ENCODE results near the gene ERBB4.

ERBB4 gene

GRCh38 chr2:211802666-211803065, 735.9 kb downstream of the ERBB4 start:
- no peaks in the 10 kb centered on the region for H3K9me3 ChIP-seq (ENCODE audit: control insufficient read depth in 2 of 2, low read length in 2 of 2)
- H3K27me3 ChIP-seq (ENCODE audit: control insufficient read depth in 2 of 2, insufficient read depth in 2 of 2, low read length in 2 of 2) = no peaks in the 10 kb centered on the region
- no peaks in the 10 kb centered on the region for H3K4me1 ChIP-seq (ENCODE audit: control insufficient read depth in 2 of 2, insufficient read depth in 2 of 2, low read length in 2 of 2)
- no peak overlapping the region for H3K9ac ChIP-seq (ENCODE audit: low read depth in 1 of 2, low read length in 2 of 2)
- no peak overlapping the region for H3K27ac ChIP-seq (ENCODE audit: low read depth in 2 of 2, low read length in 2 of 2)
- H3K4me3 ChIP-seq (ENCODE audit: low read length in 2 of 2) = no peak overlapping the region
- no peaks in the 10 kb centered on the region for H3K36me3 ChIP-seq (ENCODE audit: control insufficient read depth in 2 of 2, insufficient read depth in 2 of 2, low read length in 2 of 2)

DNA sequence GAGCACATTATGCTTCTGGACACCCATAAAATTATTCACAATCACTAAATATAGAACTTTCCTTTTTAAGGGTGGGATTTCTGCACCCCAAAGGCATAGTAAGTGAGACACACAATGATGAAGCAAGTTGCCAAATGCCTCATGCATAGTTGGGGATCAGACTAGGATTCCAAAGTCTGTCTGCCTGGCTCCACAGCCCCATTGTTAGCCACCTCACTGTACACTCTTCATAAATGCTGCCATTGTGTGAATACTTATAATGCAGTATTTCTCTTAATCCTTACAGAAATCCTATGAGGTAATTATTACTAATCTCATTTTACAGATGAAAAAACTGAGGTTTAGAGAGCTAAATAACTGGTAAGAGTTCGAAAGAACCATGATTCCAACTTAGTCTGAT, 738.6 kb downstream of the ERBB4 start:
- Histone ChIP-seq H3K27me3 (ENCODE audit: control insufficient read depth in 2 of 2, insufficient read depth in 2 of 2, low read length in 2 of 2) (no peaks in the 10 kb centered on the region), H3K9ac (ENCODE audit: low read depth in 1 of 2, low read length in 2 of 2) (no peak overlapping the region), H3K36me3 (ENCODE audit: control insufficient read depth in 2 of 2, insufficient read depth in 2 of 2, low read length in 2 of 2) (no peaks in the 10 kb centered on the region), H3K27ac (ENCODE audit: low read depth in 2 of 2, low read length in 2 of 2) (no peak overlapping the region), H3K9me3 (ENCODE audit: control insufficient read depth in 2 of 2, low read length in 2 of 2) (no peaks in the 10 kb centered on the region), H3K4me1 (ENCODE audit: control insufficient read depth in 2 of 2, insufficient read depth in 2 of 2, low read length in 2 of 2) (no peaks in the 10 kb centered on the region), H3K4me3 (ENCODE audit: low read length in 2 of 2) (no peak overlapping the region)

DNA sequence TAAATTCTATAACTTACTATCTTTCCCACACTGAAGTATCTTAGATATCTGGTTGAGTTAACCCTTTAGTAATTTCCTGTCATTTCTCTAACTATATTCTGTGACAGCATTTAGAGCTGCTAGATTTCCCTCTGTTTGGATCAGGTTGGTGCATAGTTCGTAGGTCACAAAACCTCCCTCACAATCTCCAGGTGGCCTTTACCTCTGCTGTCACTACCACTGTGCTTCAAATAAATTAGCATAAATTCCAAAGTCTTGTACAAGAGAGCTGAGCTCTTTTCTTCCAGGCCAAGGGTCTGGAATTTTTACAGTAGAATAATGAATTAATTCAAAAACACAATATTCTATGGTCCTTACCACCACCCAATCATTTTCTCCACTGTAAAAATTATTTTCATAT, 739.7 kb downstream of the ERBB4 start:
- no peaks in the 10 kb centered on the region for H3K9me3 ChIP-seq (ENCODE audit: control insufficient read depth in 2 of 2, low read length in 2 of 2)
- H3K4me1 ChIP-seq (ENCODE audit: control insufficient read depth in 2 of 2, insufficient read depth in 2 of 2, low read length in 2 of 2) = no peaks in the 10 kb centered on the region
- no peak overlapping the region for H3K9ac ChIP-seq (ENCODE audit: low read depth in 1 of 2, low read length in 2 of 2)
- no peak overlapping the region for H3K27ac ChIP-seq (ENCODE audit: low read depth in 2 of 2, low read length in 2 of 2)
- H3K4me3 ChIP-seq (ENCODE audit: low read length in 2 of 2) = no peak overlapping the region
- no peaks in the 10 kb centered on the region for H3K36me3 ChIP-seq (ENCODE audit: control insufficient read depth in 2 of 2, insufficient read depth in 2 of 2, low read length in 2 of 2)
- H3K27me3 ChIP-seq (ENCODE audit: control insufficient read depth in 2 of 2, insufficient read depth in 2 of 2, low read length in 2 of 2) = no peaks in the 10 kb centered on the region

GRCh38 chr2:211793690-211794089, 744.9 kb downstream of the ERBB4 start:
- H3K27ac ChIP-seq (ENCODE audit: low read depth in 2 of 2, low read length in 2 of 2) = no peak overlapping the region
- H3K27me3 ChIP-seq (ENCODE audit: control insufficient read depth in 2 of 2, insufficient read depth in 2 of 2, low read length in 2 of 2) = no peaks in the 10 kb centered on the region
- no peaks in the 10 kb centered on the region for H3K36me3 ChIP-seq (ENCODE audit: control insufficient read depth in 2 of 2, insufficient read depth in 2 of 2, low read length in 2 of 2)
- H3K9me3 ChIP-seq (ENCODE audit: control insufficient read depth in 2 of 2, low read length in 2 of 2) = no peaks in the 10 kb centered on the region
- H3K9ac ChIP-seq (ENCODE audit: low read depth in 1 of 2, low read length in 2 of 2) = no peak overlapping the region
- H3K4me3 ChIP-seq (ENCODE audit: low read length in 2 of 2) = no peak overlapping the region
- H3K4me1 ChIP-seq (ENCODE audit: control insufficient read depth in 2 of 2, insufficient read depth in 2 of 2, low read length in 2 of 2) = no peaks in the 10 kb centered on the region

GRCh38 chr2:211789982-211790381, 748.6 kb downstream of the ERBB4 start:
- no peaks in the 10 kb centered on the region for H3K36me3 ChIP-seq (ENCODE audit: control insufficient read depth in 2 of 2, insufficient read depth in 2 of 2, low read length in 2 of 2)
- no peak overlapping the region for H3K27ac ChIP-seq (ENCODE audit: low read depth in 2 of 2, low read length in 2 of 2)
- no peaks in the 10 kb centered on the region for H3K27me3 ChIP-seq (ENCODE audit: control insufficient read depth in 2 of 2, insufficient read depth in 2 of 2, low read length in 2 of 2)
- no peak overlapping the region for H3K9ac ChIP-seq (ENCODE audit: low read depth in 1 of 2, low read length in 2 of 2)
- H3K9me3 ChIP-seq (ENCODE audit: control insufficient read depth in 2 of 2, low read length in 2 of 2) = no peaks in the 10 kb centered on the region
- no peaks in the 10 kb centered on the region for H3K4me1 ChIP-seq (ENCODE audit: control insufficient read depth in 2 of 2, insufficient read depth in 2 of 2, low read length in 2 of 2)
- no peak overlapping the region for H3K4me3 ChIP-seq (ENCODE audit: low read length in 2 of 2)

DNA sequence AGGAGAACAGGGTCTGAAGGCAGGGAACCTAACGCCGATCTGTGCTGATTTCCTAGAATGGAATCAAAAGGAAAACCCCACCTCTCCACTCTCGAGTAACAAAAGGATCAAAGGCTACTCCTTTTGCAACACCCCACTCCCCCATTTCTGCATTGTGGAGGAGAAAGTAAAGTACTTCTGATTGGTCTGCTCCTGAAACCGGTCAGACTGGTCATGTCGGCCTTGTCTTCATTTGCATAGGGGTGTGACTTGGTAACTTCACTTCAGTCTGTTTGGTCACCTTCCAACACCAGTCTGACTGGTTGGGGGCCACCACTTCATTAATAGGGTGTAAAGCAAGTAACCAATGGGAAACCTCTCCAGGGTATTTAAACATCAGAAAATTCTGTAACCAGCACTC, 771.9 kb downstream of the ERBB4 start:
- no peak overlapping the region for H3K27ac ChIP-seq (ENCODE audit: low read depth in 2 of 2, low read length in 2 of 2)
- peak overlapping the region in 1 of 2 donors; percentile 51 for H3K4me3 ChIP-seq (ENCODE audit: low read length in 2 of 2)
- peaks cover 0 to 4% of the 10 kb centered on the region in 2 donors for H3K4me1 ChIP-seq (ENCODE audit: control insufficient read depth in 2 of 2, insufficient read depth in 2 of 2, low read length in 2 of 2)
- H3K27me3 ChIP-seq (ENCODE audit: control insufficient read depth in 2 of 2, insufficient read depth in 2 of 2, low read length in 2 of 2) = no peaks in the 10 kb centered on the region
- no peak overlapping the region for H3K9ac ChIP-seq (ENCODE audit: low read depth in 1 of 2, low read length in 2 of 2)
- H3K9me3 ChIP-seq (ENCODE audit: control insufficient read depth in 2 of 2, low read length in 2 of 2) = no peaks in the 10 kb centered on the region
- H3K36me3 ChIP-seq (ENCODE audit: control insufficient read depth in 2 of 2, insufficient read depth in 2 of 2, low read length in 2 of 2) = no peaks in the 10 kb centered on the region

DNA sequence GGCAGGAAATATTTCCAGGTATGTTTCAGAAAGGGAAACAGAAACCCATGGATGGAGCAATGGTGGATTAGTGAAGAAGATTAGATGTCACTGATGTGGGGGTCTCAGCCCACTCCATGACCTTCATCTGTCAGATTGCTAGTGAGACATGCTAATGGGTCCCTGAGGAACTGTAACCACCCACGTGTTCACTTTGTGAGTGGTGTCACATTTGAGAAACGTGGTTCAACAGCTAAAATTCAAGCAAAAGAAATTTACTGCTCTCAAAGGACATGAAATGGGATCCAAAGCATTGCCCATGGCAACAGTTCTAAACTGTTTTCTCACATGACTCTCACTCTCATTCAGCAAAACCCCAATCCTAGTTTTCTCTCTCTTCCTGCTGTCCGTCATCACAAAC, 776.1 kb downstream of the ERBB4 start:
- Histone ChIP-seq H3K27me3 (ENCODE audit: control insufficient read depth in 2 of 2, insufficient read depth in 2 of 2, low read length in 2 of 2) (no peaks in the 10 kb centered on the region), H3K36me3 (ENCODE audit: control insufficient read depth in 2 of 2, insufficient read depth in 2 of 2, low read length in 2 of 2) (no peaks in the 10 kb centered on the region), H3K9me3 (ENCODE audit: control insufficient read depth in 2 of 2, low read length in 2 of 2) (no peaks in the 10 kb centered on the region), H3K4me1 (ENCODE audit: control insufficient read depth in 2 of 2, insufficient read depth in 2 of 2, low read length in 2 of 2) (peaks cover 0 to 4% of the 10 kb centered on the region in 2 donors), H3K27ac (ENCODE audit: low read depth in 2 of 2, low read length in 2 of 2) (no peak overlapping the region), H3K4me3 (ENCODE audit: low read length in 2 of 2) (no peak overlapping the region), H3K9ac (ENCODE audit: low read depth in 1 of 2, low read length in 2 of 2) (no peak overlapping the region)

- no peak overlapping the region for H3K4me3 ChIP-seq (ENCODE audit: low read length in 2 of 2)
- H3K27me3 ChIP-seq (ENCODE audit: control insufficient read depth in 2 of 2, insufficient read depth in 2 of 2, low read length in 2 of 2) = no peaks in the 10 kb centered on the region
- H3K4me1 ChIP-seq (ENCODE audit: control insufficient read depth in 2 of 2, insufficient read depth in 2 of 2, low read length in 2 of 2) = no peaks in the 10 kb centered on the region
- no peaks in the 10 kb centered on the region for H3K36me3 ChIP-seq (ENCODE audit: control insufficient read depth in 2 of 2, insufficient read depth in 2 of 2, low read length in 2 of 2)
- H3K9ac ChIP-seq (ENCODE audit: low read depth in 1 of 2, low read length in 2 of 2) = no peak overlapping the region
- H3K27ac ChIP-seq (ENCODE audit: low read depth in 2 of 2, low read length in 2 of 2) = no peak overlapping the region
- no peaks in the 10 kb centered on the region for H3K9me3 ChIP-seq (ENCODE audit: control insufficient read depth in 2 of 2, low read length in 2 of 2)
These were observed 778.5 kb downstream of the ERBB4 start for GRCh38 chr2:211760103-211760502.

DNA sequence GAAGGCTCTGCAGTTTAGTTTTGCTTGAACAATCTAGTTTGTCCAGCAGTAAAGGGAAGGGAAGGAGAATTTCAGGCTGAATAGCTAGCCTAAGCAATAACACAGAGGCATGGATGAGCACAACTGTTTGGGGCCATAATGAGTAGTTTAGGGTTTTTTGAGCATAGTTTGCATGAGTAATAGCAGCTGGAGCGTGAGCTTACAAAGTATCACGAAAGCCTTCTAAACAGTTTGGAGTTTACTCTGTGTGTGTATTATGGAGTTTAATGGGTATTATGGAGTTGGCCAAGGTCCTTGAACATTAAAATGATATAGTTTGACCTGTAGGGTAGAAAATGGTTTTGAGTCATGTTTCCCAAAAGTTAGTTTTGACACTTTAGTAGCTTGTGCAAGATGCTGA, 782.3 kb downstream of the ERBB4 start:
- Histone ChIP-seq H3K27ac (ENCODE audit: low read depth in 2 of 2, low read length in 2 of 2) (no peak overlapping the region), H3K4me1 (ENCODE audit: control insufficient read depth in 2 of 2, insufficient read depth in 2 of 2, low read length in 2 of 2) (no peaks in the 10 kb centered on the region), H3K4me3 (ENCODE audit: low read length in 2 of 2) (no peak overlapping the region), H3K36me3 (ENCODE audit: control insufficient read depth in 2 of 2, insufficient read depth in 2 of 2, low read length in 2 of 2) (no peaks in the 10 kb centered on the region), H3K27me3 (ENCODE audit: control insufficient read depth in 2 of 2, insufficient read depth in 2 of 2, low read length in 2 of 2) (no peaks in the 10 kb centered on the region), H3K9ac (ENCODE audit: low read depth in 1 of 2, low read length in 2 of 2) (no peak overlapping the region), H3K9me3 (ENCODE audit: control insufficient read depth in 2 of 2, low read length in 2 of 2) (no peaks in the 10 kb centered on the region)

GRCh38 chr2:211755187-211755586, 783.4 kb downstream of the ERBB4 start:
- H3K27me3 ChIP-seq (ENCODE audit: control insufficient read depth in 2 of 2, insufficient read depth in 2 of 2, low read length in 2 of 2) = no peaks in the 10 kb centered on the region
- H3K9me3 ChIP-seq (ENCODE audit: control insufficient read depth in 2 of 2, low read length in 2 of 2) = no peaks in the 10 kb centered on the region
- H3K27ac ChIP-seq (ENCODE audit: low read depth in 2 of 2, low read length in 2 of 2) = no peak overlapping the region
- H3K4me1 ChIP-seq (ENCODE audit: control insufficient read depth in 2 of 2, insufficient read depth in 2 of 2, low read length in 2 of 2) = no peaks in the 10 kb centered on the region
- no peaks in the 10 kb centered on the region for H3K36me3 ChIP-seq (ENCODE audit: control insufficient read depth in 2 of 2, insufficient read depth in 2 of 2, low read length in 2 of 2)
- no peak overlapping the region for H3K9ac ChIP-seq (ENCODE audit: low read depth in 1 of 2, low read length in 2 of 2)
- H3K4me3 ChIP-seq (ENCODE audit: low read length in 2 of 2) = no peak overlapping the region

- H3K9me3 ChIP-seq (ENCODE audit: control insufficient read depth in 2 of 2, low read length in 2 of 2) = no peaks in the 10 kb centered on the region
- no peaks in the 10 kb centered on the region for H3K4me1 ChIP-seq (ENCODE audit: control insufficient read depth in 2 of 2, insufficient read depth in 2 of 2, low read length in 2 of 2)
These were observed 786.8 kb downstream of the ERBB4 start for GRCh38 chr2:211751848-211752247.

More at GRCh38 chr2:211751848-211752247, 786.8 kb downstream of the ERBB4 start:
- Histone ChIP-seq H3K36me3 (ENCODE audit: control insufficient read depth in 2 of 2, insufficient read depth in 2 of 2, low read length in 2 of 2) (no peaks in the 10 kb centered on the region), H3K27ac (ENCODE audit: low read depth in 2 of 2, low read length in 2 of 2) (no peak overlapping the region), H3K4me3 (ENCODE audit: low read length in 2 of 2) (no peak overlapping the region), H3K9ac (ENCODE audit: low read depth in 1 of 2, low read length in 2 of 2) (no peak overlapping the region), H3K27me3 (ENCODE audit: control insufficient read depth in 2 of 2, insufficient read depth in 2 of 2, low read length in 2 of 2) (no peaks in the 10 kb centered on the region)

Data from mucosa of rectum (tissue), 2 donors.